ENCODE measurements around the gene PHIP.

- no peak for TF ChIP-seq POLR2AphosphoS5 (IDR thresholded peaks at IDR 0.05)
- TF ChIP-seq, protein P1, sequence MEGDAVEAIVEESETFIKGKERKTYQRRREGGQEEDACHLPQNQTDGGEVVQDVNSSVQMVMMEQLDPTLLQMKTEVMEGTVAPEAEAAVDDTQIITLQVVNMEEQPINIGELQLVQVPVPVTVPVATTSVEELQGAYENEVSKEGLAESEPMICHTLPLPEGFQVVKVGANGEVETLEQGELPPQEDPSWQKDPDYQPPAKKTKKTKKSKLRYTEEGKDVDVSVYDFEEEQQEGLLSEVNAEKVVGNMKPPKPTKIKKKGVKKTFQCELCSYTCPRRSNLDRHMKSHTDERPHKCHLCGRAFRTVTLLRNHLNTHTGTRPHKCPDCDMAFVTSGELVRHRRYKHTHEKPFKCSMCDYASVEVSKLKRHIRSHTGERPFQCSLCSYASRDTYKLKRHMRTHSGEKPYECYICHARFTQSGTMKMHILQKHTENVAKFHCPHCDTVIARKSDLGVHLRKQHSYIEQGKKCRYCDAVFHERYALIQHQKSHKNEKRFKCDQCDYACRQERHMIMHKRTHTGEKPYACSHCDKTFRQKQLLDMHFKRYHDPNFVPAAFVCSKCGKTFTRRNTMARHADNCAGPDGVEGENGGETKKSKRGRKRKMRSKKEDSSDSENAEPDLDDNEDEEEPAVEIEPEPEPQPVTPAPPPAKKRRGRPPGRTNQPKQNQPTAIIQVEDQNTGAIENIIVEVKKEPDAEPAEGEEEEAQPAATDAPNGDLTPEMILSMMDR (IDR thresholded peaks at IDR 0.05), result no peak
These were observed 88.9 kb downstream of the PHIP start for GRCh38 chr6:78989191-78989590.

Measured in upper lobe of left lung (tissue), 4 donors.